K562 (cell line): Measurements from ENCODE around the gene FAM219B. TPM values are rescaled to one million over a fixed set of nuclear protein-coding genes. Genes with fewer than 3 reads are reported as not detected.

Experiments used
- ADNP ChIP-seq: fragments of 200-800 bp; sonication (Bioruptor generic); IDR thresholded peaks from 2 replicates; pipeline ENCODE4 v1.6.1; 2016; ENCODE audit warnings: missing genetic modification characterization, missing compliant biosample characterization
- C11orf30 ChIP-seq: fragments of 450-650 bp; IDR thresholded peaks from 2 replicates; pipeline ENCODE4 v1.6.1; 2016; ENCODE audit warnings: low read depth, mild to moderate bottlenecking
- DDX20 ChIP-seq: fragments of 450-650 bp; IDR thresholded peaks from 2 replicates; pipeline ENCODE4 v1.6.1; 2016; ENCODE audit warnings: missing genetic modification characterization, low read depth, mild to moderate bottlenecking, missing compliant biosample characterization, moderate library complexity
- ELF1 ChIP-seq: fragments of 200-800 bp; sonication (Bioruptor generic); IDR thresholded peaks from 2 replicates; pipeline ENCODE4 v1.6.1; 2016; ENCODE audit warnings: missing genetic modification characterization, missing compliant biosample characterization
- HNRNPUL1 ChIP-seq: fragments of 200-400 bp; formaldehyde crosslinking; IDR thresholded peaks from 2 replicates; pipeline ENCODE4 v1.6.1; 2017; ENCODE audit warnings: low read length
- MECOM ChIP-seq: fragments of 250-450 bp; sonication (Bioruptor Pico); IDR thresholded peaks from 2 replicates; pipeline ENCODE4 v1.8.0; 2022; ENCODE audit warnings: inconsistent platforms
- MIER1 ChIP-seq: fragments of 450-650 bp; IDR thresholded peaks from 2 replicates; pipeline ENCODE4 v1.6.1; 2016; ENCODE audit warnings: antibody characterized with exemption, mild to moderate bottlenecking, low read depth
- NBN ChIP-seq: fragments of 450-650 bp; IDR thresholded peaks from 2 replicates; pipeline ENCODE4 v1.6.1; 2016; ENCODE audit warnings: low read depth, mild to moderate bottlenecking
- NCOR1 ChIP-seq: fragments of 450-650 bp; IDR thresholded peaks from 2 replicates; pipeline ENCODE4 v1.6.1; 2016; ENCODE audit warnings: mild to moderate bottlenecking, moderate library complexity
- PHF21A ChIP-seq: fragments of 450-650 bp; IDR thresholded peaks from 2 replicates; pipeline ENCODE4 v1.6.1; 2017; ENCODE audit warnings: low read depth, borderline replicate concordance
- POLR3A ChIP-seq: IDR thresholded peaks from 2 replicates; pipeline ENCODE4 v1.6.1; 2011; ENCODE audit warnings: borderline replicate concordance, mild to moderate bottlenecking, moderate library complexity; ENCODE audit not compliant: insufficient read length, insufficient read depth; ENCODE audit errors: extremely low read depth
- PTRF ChIP-seq: fragments of 450-650 bp; IDR thresholded peaks from 2 replicates; pipeline ENCODE4 v1.6.1; 2016; ENCODE audit warnings: mild to moderate bottlenecking, missing genetic modification characterization, missing compliant biosample characterization
- SAFB2 ChIP-seq: fragments of 200-400 bp; formaldehyde crosslinking; IDR thresholded peaks from 2 replicates; pipeline ENCODE4 v1.6.1; 2018; ENCODE audit warnings: borderline replicate concordance, low read length, low read depth, moderate library complexity; ENCODE audit not compliant: severe bottlenecking
- SIN3B ChIP-seq: fragments of 450-650 bp; IDR thresholded peaks from 2 replicates; pipeline ENCODE4 v1.6.1; 2017; ENCODE audit warnings: low read depth, mild to moderate bottlenecking, moderate library complexity
- SMAD1 ChIP-seq: fragments of 150-350 bp; IDR thresholded peaks from 2 replicates; pipeline ENCODE4 v1.6.1; 2014; ENCODE audit warnings: low read length, low read depth; ENCODE audit not compliant: partially characterized antibody
- TCF7 ChIP-seq: sonication (generic); IDR thresholded peaks from 2 replicates; pipeline ENCODE4 v1.6.1; 2016; ENCODE audit warnings: antibody characterized with exemption, borderline replicate concordance
- TRIM25 ChIP-seq: fragments of 450-650 bp; IDR thresholded peaks from 2 replicates; pipeline ENCODE4 v1.7.0; 2016; ENCODE audit warnings: borderline replicate concordance
- ZHX1 ChIP-seq: fragments of 150-350 bp; conservative IDR thresholded peaks from 2 replicates; pipeline ENCODE4 v1.6.1; 2014; ENCODE audit warnings: low read length
- ZNF121 ChIP-seq: sonication (generic); formaldehyde crosslinking; conservative IDR thresholded peaks from 2 replicates; pipeline ENCODE4 v1.8.0; 2022; ENCODE audit warnings: missing genetic modification reagents
- ZNF174 ChIP-seq: fragments of 250-450 bp; sonication (Bioruptor Pico); IDR thresholded peaks from 2 replicates; pipeline ENCODE4 v1.4.0; 2020; ENCODE audit warnings: mild to moderate bottlenecking
- polyA plus RNA-seq, 8 experiments: library from polyadenylated mRNA; depleted of rRNA in 4 of 8; stranded (reverse) in 5 of 8; unstranded in 3 of 8; fragments of >200 nt; fragmentation: Nextera tagmentation in 2 of 8; fragmentation: Illumina TruSeq in 1 of 8; extraction: Ambion mirVana in 2 of 8; extraction: Trizol in 1 of 8; gene quantifications; 2 replicates each; pipeline versions ENCODE4 v1.2.1 to v1.2.3, GENCODE V29; 2011 to 2014; ENCODE audit warnings: inconsistent platforms in 1 of 8, missing spikeins in 1 of 8
- total RNA-seq, 7 experiments: library from RNA; depleted of rRNA in 6 of 7; stranded (reverse); fragments of >200 nt in 6 of 7; fragmentation: Illumina TruSeq in 2 of 7; extraction: Trizol in 2 of 7; gene quantifications; 2 replicates each; pipeline versions ENCODE4 v1.2.1 to v1.2.3, GENCODE V29; 2011 to 2021; ENCODE audit warnings: low replicate concordance in 1 of 7
- TF ChIP-seq, protein P1 (sequence below): fragments of 200-800 bp; sonication (Bioruptor generic); IDR thresholded peaks from 2 replicates; pipeline ENCODE4 v1.6.1; 2017; ENCODE audit warnings: missing genetic modification characterization, missing compliant biosample characterization
- TF ChIP-seq, protein P2 (sequence below): sonication (generic); formaldehyde crosslinking; IDR thresholded peaks from 2 replicates; pipeline ENCODE4 v1.9.0; 2022; ENCODE audit warnings: mild to moderate bottlenecking, missing genetic modification reagents

Gene FAM219B
- total and polyA plus RNA-seq, 9 of the 15 experiments (the other 6 are each of a cell fraction or from before 2014, with no cell fraction given) = 6.8 to 50.4 (median 29.4) TPM

DNA sequence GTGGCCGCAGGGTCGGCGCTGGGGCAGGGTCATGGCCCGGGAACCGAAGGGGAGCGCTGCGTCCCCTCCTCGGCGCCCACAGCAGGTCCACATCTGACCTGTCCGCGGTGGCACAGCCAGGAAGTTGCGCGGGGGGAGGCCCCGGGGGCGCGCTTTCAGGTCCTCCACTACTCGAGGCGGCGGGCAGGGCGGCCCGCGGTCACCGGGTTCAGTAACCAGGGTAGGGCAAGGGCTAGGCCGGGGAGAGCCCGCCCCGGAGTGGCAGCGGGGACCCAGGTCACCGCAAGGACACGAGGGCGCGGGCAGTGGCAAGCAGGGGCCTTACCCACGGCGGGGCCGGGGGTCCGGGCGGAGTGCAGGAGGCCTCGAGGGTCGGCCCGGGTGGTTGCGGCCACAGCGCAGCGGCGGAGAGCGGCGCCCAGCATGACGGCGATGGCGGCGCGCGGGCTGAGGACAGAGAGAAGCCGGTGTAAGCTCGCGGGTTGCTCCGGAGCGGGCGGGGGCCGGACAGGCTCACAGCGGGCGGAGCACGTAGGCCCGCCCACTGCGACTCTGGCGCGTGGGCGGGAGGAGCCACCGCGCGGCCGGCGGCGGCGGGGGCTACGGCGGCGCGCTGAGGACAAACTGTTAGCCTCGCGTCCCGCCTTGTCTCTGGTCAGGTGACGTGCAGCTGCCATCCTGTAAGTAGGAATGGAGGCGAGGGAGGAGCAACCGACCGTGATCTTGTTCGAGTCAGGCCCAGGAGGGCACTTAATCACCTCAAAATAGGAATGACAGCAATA lies 31.1 kb upstream of the FAM219B start, which contains the start of gene COX5A (continued):
- TF ChIP-seq POLR3A (no peak), TRIM25 (no peak; the same call in 1 of the 2 replicates), NBN (no peak), DDX20 (tag) (no peak), SMAD1 (no peak), TCF7 (no peak), MIER1 (no peak), ADNP (tag) (no peak), SIN3B (peak; percentile 79), MECOM (no peak), ZNF121 (CRISPR knock-in tag) (no peak), NCOR1 (peak; percentile 20; the same call in 1 of the 2 replicates), ZNF174 (CRISPR knock-in tag) (no peak), ZHX1 (no peak), PTRF (tag) (no peak), PHF21A (no peak), ELF1 (tag) (no peak; the same call in 1 of the 2 replicates), SAFB2 (no peak), HNRNPUL1 (no peak), C11orf30 (peak; percentile 75)
- TF ChIP-seq, protein P1, sequence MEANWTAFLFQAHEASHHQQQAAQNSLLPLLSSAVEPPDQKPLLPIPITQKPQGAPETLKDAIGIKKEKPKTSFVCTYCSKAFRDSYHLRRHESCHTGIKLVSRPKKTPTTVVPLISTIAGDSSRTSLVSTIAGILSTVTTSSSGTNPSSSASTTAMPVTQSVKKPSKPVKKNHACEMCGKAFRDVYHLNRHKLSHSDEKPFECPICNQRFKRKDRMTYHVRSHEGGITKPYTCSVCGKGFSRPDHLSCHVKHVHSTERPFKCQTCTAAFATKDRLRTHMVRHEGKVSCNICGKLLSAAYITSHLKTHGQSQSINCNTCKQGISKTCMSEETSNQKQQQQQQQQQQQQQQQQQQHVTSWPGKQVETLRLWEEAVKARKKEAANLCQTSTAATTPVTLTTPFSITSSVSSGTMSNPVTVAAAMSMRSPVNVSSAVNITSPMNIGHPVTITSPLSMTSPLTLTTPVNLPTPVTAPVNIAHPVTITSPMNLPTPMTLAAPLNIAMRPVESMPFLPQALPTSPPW (CRISPR knock-in tag) = peak; percentile 99
- TF ChIP-seq, protein P2, sequence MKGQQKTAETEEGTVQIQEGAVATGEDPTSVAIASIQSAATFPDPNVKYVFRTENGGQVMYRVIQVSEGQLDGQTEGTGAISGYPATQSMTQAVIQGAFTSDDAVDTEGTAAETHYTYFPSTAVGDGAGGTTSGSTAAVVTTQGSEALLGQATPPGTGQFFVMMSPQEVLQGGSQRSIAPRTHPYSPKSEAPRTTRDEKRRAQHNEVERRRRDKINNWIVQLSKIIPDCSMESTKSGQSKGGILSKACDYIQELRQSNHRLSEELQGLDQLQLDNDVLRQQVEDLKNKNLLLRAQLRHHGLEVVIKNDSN (CRISPR knock-in tag) = peak; percentile 92
